T-helper 17 cell (primary cell): ENCODE results near the gene ERMP1. TPM values are rescaled to one million over a fixed set of nuclear protein-coding genes. Genes with fewer than 3 reads are reported as not detected.
A peak's percentile ranks its signal among the peaks of the same experiment; 100 is the strongest.

Experiments used
- ATAC-seq: fragments of 150-1000 bp; cut with Tn5 transposase; 2 replicates; pipeline ENCODE4 v1.10.0; 2021; ENCODE audit warnings: mild to moderate bottlenecking, moderate library complexity
- DNase-seq, 3 donors: peaks; one replicate each; pipeline versions ENCODE4 v3.0.0 to v3.0.0-alpha.2; 2020 to 2021
- H3K9me3 ChIP-seq: one replicate; pipeline ENCODE4 v1.7.0; 2013; ENCODE audit warnings: low read length, mild to moderate bottlenecking; ENCODE audit not compliant: control insufficient read depth, poor library complexity, severe bottlenecking
- H3K27ac Mint-ChIP-seq: one replicate; pipeline ENCODE4 v1.8.0; 2022; ENCODE audit warnings: mild to moderate bottlenecking, moderate library complexity, mixed read lengths
- H3K27me3 Mint-ChIP-seq: one replicate; pipeline ENCODE4 v1.8.0; 2022; ENCODE audit warnings: mixed read lengths
- H3K36me3 Mint-ChIP-seq: one replicate; pipeline ENCODE4 v1.8.0; 2022; ENCODE audit warnings: low read depth, mixed read lengths
- H3K4me1 Mint-ChIP-seq: one replicate; pipeline ENCODE4 v1.8.0; 2022; ENCODE audit warnings: mild to moderate bottlenecking, mixed read lengths
- H3K4me3 Mint-ChIP-seq: one replicate; pipeline ENCODE4 v1.8.0; 2022; ENCODE audit warnings: mild to moderate bottlenecking, moderate library complexity, mixed read lengths
- total RNA-seq, 4 donors: library from RNA in 2 of 4; stranded (reverse) in 2 of 4; gene quantifications; one replicate each; pipeline ENCODE4 v1.2.3 and lab custom pipeline; 2022 to 2026

Gene ERMP1
- total RNA-seq, 2 donors from 2014 or later: 10.5 to 11.3 TPM

GRCh38 chr9:5869315-5870019 lies 36.5 kb upstream of the ERMP1 start:
- no peak overlapping the region for H3K4me3 Mint-ChIP-seq
- H3K4me1 Mint-ChIP-seq: peaks cover 5% of the 10 kb centered on the region
- DNase-seq (no peak), ATAC-seq (peak; percentile 44)
- peaks cover 6% of the 10 kb centered on the region for H3K36me3 Mint-ChIP-seq
- no peaks in the 10 kb centered on the region for H3K27me3 Mint-ChIP-seq
- no peak overlapping the region for H3K27ac Mint-ChIP-seq
- H3K9me3 ChIP-seq: no peaks in the 10 kb centered on the region

- Mint-ChIP-seq H3K27ac (no peak overlapping the region), H3K27me3 (no peaks in the 10 kb centered on the region), H3K36me3 (peaks cover 6% of the 10 kb centered on the region), H3K4me1 (peaks cover 5% of the 10 kb centered on the region), H3K4me3 (no peak overlapping the region)
- no peaks in the 10 kb centered on the region for H3K9me3 ChIP-seq
- ATAC-seq: no peak
- no peak for DNase-seq
These were observed 35.3 kb upstream of the ERMP1 start for GRCh38 chr9:5868235-5868634.

- no peaks in the 10 kb centered on the region for H3K27me3 Mint-ChIP-seq
- peaks cover 5% of the 10 kb centered on the region for H3K4me1 Mint-ChIP-seq
- ATAC-seq: no peak
- peaks cover 2% of the 10 kb centered on the region for H3K36me3 Mint-ChIP-seq
- H3K27ac Mint-ChIP-seq: no peak overlapping the region
- no peak for DNase-seq
- no peaks in the 10 kb centered on the region for H3K9me3 ChIP-seq
- H3K4me3 Mint-ChIP-seq: no peak overlapping the region
These were observed 33.8 kb upstream of the ERMP1 start for GRCh38 chr9:5866685-5867084.

DNA sequence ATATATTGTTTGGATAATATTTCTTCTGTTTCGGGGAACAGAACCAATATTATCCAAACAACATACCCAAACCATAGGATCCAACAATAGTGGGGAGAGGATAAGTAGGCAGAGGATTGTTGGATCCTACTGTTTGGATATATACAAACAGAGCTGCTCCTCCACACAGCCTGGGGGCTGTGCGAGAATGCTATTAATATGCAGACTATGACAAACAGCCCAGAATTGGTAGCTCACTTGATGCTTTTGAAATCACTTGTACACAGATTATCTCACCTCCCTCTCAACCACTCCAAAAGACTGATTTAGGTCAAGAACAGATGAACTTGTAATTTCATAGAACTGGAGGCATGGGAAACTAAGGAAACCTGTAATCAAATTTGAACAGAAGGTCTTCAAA lies 33.4 kb upstream of the ERMP1 start:
- no peak for DNase-seq
- no peaks in the 10 kb centered on the region for H3K9me3 ChIP-seq
- ATAC-seq: no peak
- Mint-ChIP-seq H3K27me3 (no peaks in the 10 kb centered on the region), H3K27ac (no peak overlapping the region), H3K36me3 (peaks cover 2% of the 10 kb centered on the region), H3K4me3 (no peak overlapping the region), H3K4me1 (peaks cover 5% of the 10 kb centered on the region)

DNA sequence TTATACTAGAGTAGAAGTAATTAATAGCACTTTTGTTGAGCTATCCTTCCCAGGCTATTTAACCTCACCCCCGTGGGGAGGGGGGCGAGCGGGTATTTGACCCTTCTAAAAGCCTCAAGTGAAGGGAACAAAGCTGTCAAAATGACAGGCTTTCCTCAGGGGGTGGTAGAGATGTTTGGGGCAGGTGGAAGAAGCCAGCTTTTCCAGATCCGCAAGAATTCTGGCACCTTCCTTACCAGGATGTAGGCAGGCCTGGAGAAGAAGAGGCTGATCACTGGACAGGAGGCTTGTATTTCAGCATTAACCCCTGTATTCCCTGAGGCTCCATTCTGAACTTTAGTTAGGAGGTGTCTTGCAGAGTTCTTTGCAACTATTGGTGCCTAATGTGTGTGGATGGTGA lies 31.5 kb upstream of the ERMP1 start:
- H3K27ac Mint-ChIP-seq: no peak overlapping the region
- H3K4me1 Mint-ChIP-seq: peaks cover 2% of the 10 kb centered on the region
- no peaks in the 10 kb centered on the region for H3K9me3 ChIP-seq
- no peaks in the 10 kb centered on the region for H3K27me3 Mint-ChIP-seq
- no peak for ATAC-seq
- no peak overlapping the region for H3K4me3 Mint-ChIP-seq
- no peak for DNase-seq
- H3K36me3 Mint-ChIP-seq: peaks cover 2% of the 10 kb centered on the region

DNA sequence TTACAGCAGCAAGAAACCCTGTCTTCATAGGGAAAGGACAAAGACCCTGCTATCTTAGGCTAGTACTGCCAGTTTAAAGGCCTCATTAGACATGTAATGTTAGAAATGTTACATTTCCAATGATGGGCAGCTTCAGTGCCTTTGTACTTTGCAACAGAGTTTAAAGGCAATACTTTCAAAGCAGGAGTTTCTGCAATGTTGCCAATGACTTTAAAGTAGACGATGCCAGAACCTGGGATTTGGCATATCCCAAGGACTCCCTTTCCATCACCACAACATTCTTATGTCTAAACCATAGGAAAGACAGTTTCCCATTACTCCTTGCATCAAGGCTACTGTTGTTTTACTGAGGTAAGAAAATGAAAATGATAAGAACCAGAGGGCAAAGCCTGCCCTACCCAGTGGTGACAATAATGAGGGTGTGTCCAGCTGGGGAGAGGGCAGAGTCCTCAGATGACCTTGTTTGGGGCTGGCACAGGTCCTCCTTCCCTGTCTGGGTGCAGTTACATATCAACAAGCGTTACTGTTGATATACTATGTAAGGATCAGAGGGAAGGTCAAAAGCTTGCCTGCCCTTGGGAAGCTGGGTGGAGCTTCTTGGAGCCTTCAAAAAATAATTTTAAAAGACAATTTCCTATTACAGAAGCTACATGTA lies 30.3 kb upstream of the ERMP1 start:
- no peaks in the 10 kb centered on the region for H3K9me3 ChIP-seq
- H3K36me3 Mint-ChIP-seq: peaks cover 2% of the 10 kb centered on the region
- H3K4me3 Mint-ChIP-seq: no peak overlapping the region
- H3K4me1 Mint-ChIP-seq: peaks cover 2% of the 10 kb centered on the region
- DNase-seq (no peak), ATAC-seq (no peak)
- no peak overlapping the region for H3K27ac Mint-ChIP-seq
- no peaks in the 10 kb centered on the region for H3K27me3 Mint-ChIP-seq

GRCh38 chr9:5858833-5859232 lies 25.9 kb upstream of the ERMP1 start:
- peaks cover 2% of the 10 kb centered on the region for H3K4me1 Mint-ChIP-seq
- no peak for DNase-seq
- H3K27me3 Mint-ChIP-seq: no peaks in the 10 kb centered on the region
- no peaks in the 10 kb centered on the region for H3K9me3 ChIP-seq
- H3K36me3 Mint-ChIP-seq: peaks cover 2% of the 10 kb centered on the region
- ATAC-seq: no peak
- H3K27ac Mint-ChIP-seq: no peak overlapping the region
- no peak overlapping the region for H3K4me3 Mint-ChIP-seq

GRCh38 chr9:5857928-5858327 lies 25.0 kb upstream of the ERMP1 start:
- DNase-seq: no peak
- Mint-ChIP-seq H3K27ac (no peak overlapping the region), H3K4me1 (peaks cover 3% of the 10 kb centered on the region), H3K4me3 (no peak overlapping the region), H3K36me3 (peaks cover 2% of the 10 kb centered on the region), H3K27me3 (no peaks in the 10 kb centered on the region)
- no peak for ATAC-seq
- H3K9me3 ChIP-seq: no peaks in the 10 kb centered on the region

- H3K36me3 Mint-ChIP-seq: peaks cover 2% of the 10 kb centered on the region
- H3K4me3 Mint-ChIP-seq: no peak overlapping the region
- peaks cover 15% of the 10 kb centered on the region for H3K4me1 Mint-ChIP-seq
- H3K27ac Mint-ChIP-seq: no peak overlapping the region
- no peaks in the 10 kb centered on the region for H3K27me3 Mint-ChIP-seq
- ATAC-seq: no peak
- DNase-seq: no peak
- no peaks in the 10 kb centered on the region for H3K9me3 ChIP-seq
These were observed 21.3 kb upstream of the ERMP1 start for GRCh38 chr9:5854063-5854790.

DNA sequence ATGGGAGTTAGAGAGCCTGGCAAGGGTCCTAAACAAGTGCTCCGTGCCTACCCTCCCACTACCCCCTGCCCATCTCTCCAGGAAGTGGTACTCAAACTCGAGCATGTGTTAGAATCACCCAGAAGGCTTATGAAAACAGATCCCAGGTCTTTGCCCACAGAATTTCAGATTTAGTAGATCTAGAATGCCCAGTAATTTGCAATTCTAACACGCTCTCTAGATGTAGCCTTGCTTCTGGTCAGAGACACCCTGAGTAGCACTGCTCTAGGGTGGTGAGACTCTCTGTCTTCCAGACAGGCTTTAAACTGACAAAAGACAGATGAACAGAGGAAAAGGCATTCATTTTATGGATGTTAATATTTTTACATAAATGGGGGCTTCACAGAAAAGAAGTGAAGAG lies 20.7 kb upstream of the ERMP1 start:
- no peak for DNase-seq
- no peak for ATAC-seq
- no peaks in the 10 kb centered on the region for H3K9me3 ChIP-seq
- H3K4me1 Mint-ChIP-seq: peaks cover 16% of the 10 kb centered on the region
- no peak overlapping the region for H3K4me3 Mint-ChIP-seq
- no peaks in the 10 kb centered on the region for H3K27me3 Mint-ChIP-seq
- H3K36me3 Mint-ChIP-seq: peaks cover 2% of the 10 kb centered on the region
- peak overlapping the region; percentile 76 for H3K27ac Mint-ChIP-seq

DNA sequence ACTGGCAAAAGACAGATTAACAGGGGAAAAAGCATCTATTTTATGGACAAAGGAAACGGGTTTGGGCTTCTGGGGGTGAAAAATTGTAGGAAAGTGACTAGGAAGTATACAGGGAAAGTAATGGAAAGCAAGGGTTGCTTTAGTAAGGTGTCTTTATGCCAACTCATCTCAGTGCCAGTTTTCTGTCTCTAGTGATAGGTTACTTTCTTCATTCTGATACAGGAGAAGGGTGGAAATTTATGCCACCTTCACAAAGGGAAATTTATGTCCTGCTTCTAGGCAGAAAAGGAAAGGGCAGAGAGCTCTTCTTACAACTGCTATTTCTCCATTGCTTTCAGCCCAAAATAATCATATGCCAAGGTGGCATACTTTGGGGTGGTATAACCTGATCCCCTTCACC lies 20.1 kb upstream of the ERMP1 start:
- no peaks in the 10 kb centered on the region for H3K27me3 Mint-ChIP-seq
- peaks cover 18% of the 10 kb centered on the region for H3K4me1 Mint-ChIP-seq
- H3K9me3 ChIP-seq: no peaks in the 10 kb centered on the region
- peaks cover 2% of the 10 kb centered on the region for H3K36me3 Mint-ChIP-seq
- no peak for ATAC-seq
- peak overlapping the region; percentile 76 for H3K27ac Mint-ChIP-seq
- no peak overlapping the region for H3K4me3 Mint-ChIP-seq
- DNase-seq: no peak

GRCh38 chr9:5851445-5851844 lies 18.5 kb upstream of the ERMP1 start:
- ATAC-seq: peak; percentile 69
- H3K4me3 Mint-ChIP-seq: peak overlapping the region; percentile 12
- H3K27ac Mint-ChIP-seq: peak overlapping the region; percentile 76
- H3K27me3 Mint-ChIP-seq: no peaks in the 10 kb centered on the region
- no peak for DNase-seq
- H3K4me1 Mint-ChIP-seq: peaks cover 19% of the 10 kb centered on the region
- H3K9me3 ChIP-seq: no peaks in the 10 kb centered on the region
- H3K36me3 Mint-ChIP-seq: peaks cover 2% of the 10 kb centered on the region

DNA sequence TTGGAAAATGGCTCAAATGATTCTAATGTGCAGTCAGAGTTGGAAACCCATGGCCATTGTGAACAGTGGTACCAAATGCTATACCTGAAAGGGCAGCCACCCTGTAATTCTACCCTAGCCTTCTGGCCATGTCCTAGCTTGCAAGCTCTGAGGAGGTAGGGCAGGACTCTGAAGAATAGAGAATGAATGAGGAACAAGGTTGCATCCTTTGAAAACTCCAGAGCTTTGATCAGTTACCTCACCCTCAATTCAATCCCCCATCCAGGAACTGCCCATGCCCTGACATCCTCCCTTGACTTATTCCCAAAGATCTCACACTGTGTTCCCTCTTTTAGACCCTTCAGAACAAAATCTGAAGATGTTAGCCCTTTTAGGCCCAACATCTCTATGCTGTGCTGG lies 17.8 kb upstream of the ERMP1 start:
- H3K27ac Mint-ChIP-seq: peak overlapping the region; percentile 76
- no peaks in the 10 kb centered on the region for H3K9me3 ChIP-seq
- ATAC-seq (no peak), DNase-seq (no peak)
- H3K4me3 Mint-ChIP-seq: no peak overlapping the region
- no peaks in the 10 kb centered on the region for H3K27me3 Mint-ChIP-seq
- H3K36me3 Mint-ChIP-seq: no peaks in the 10 kb centered on the region
- H3K4me1 Mint-ChIP-seq: peaks cover 20% of the 10 kb centered on the region
